Nephron progenitor cell (in vitro differentiated cells): ENCODE measurements around the gene HEMK1.

Experiments
- DNase-seq: peaks from one replicate; pipeline ENCODE4 v3.0.0; 2021
- H3K27ac Mint-ChIP-seq: 2 replicates; pipeline ENCODE4 v1.8.0; 2021; ENCODE audit warnings: mild to moderate bottlenecking, moderate library complexity, mixed read lengths
- H3K27me3 Mint-ChIP-seq: 2 replicates; pipeline ENCODE4 v1.8.0; 2021; ENCODE audit warnings: mild to moderate bottlenecking, low read depth, mixed read lengths; ENCODE audit not compliant: poor library complexity
- H3K36me3 Mint-ChIP-seq: 2 replicates; pipeline ENCODE4 v1.8.0; 2021; ENCODE audit warnings: low read depth, mixed read lengths
- H3K4me1 Mint-ChIP-seq: 2 replicates; pipeline ENCODE4 v1.8.0; 2021; ENCODE audit warnings: mixed read lengths
- H3K4me3 Mint-ChIP-seq: 2 replicates; pipeline ENCODE4 v1.8.0; 2021; ENCODE audit warnings: mild to moderate bottlenecking, moderate library complexity, mixed read lengths
- H3K9me3 Mint-ChIP-seq: 2 replicates; pipeline ENCODE4 v1.8.0; 2021; ENCODE audit warnings: mild to moderate bottlenecking, moderate library complexity, mixed read lengths
- CTCF ChIP-seq: fragments of 200-600 bp; sonication (generic); IDR thresholded peaks from 2 replicates; pipeline ENCODE4 v1.5.0; 2021; ENCODE audit warnings: antibody characterized with exemption

Gene HEMK1

GRCh38 chr3:50574444-50574831, 5.1 kb downstream of the HEMK1 start:
- Mint-ChIP-seq H3K27me3 (no peaks in the 10 kb centered on the region), H3K36me3 (no peaks in the 10 kb centered on the region), H3K4me3 (no peak overlapping the region), H3K4me1 (peaks cover 11% of the 10 kb centered on the region), H3K9me3 (no peaks in the 10 kb centered on the region), H3K27ac (no peak overlapping the region)
- no peak for DNase-seq
- TF ChIP-seq CTCF: no peak

GRCh38 chr3:50575372-50575771, 6.0 kb downstream of the HEMK1 start:
- H3K36me3 Mint-ChIP-seq: no peaks in the 10 kb centered on the region

GRCh38 chr3:50577348-50577747, 8.0 kb downstream of the HEMK1 start:
- TF ChIP-seq CTCF: no peak
- no peak for DNase-seq
- H3K27ac Mint-ChIP-seq: no peak overlapping the region
- no peak overlapping the region for H3K4me3 Mint-ChIP-seq
- no peaks in the 10 kb centered on the region for H3K9me3 Mint-ChIP-seq
- H3K36me3 Mint-ChIP-seq: no peaks in the 10 kb centered on the region
- peaks cover 4% of the 10 kb centered on the region for H3K27me3 Mint-ChIP-seq
- H3K4me1 Mint-ChIP-seq: no peaks in the 10 kb centered on the region

More at GRCh38 chr3:50575372-50575771, 6.0 kb downstream of the HEMK1 start:
- DNase-seq: no peak
- no peak for TF ChIP-seq CTCF
- Mint-ChIP-seq H3K27ac (no peak overlapping the region), H3K27me3 (no peaks in the 10 kb centered on the region), H3K4me3 (no peak overlapping the region), H3K4me1 (peaks cover 6% of the 10 kb centered on the region), H3K9me3 (no peaks in the 10 kb centered on the region)

- H3K27ac Mint-ChIP-seq: no peak overlapping the region
- peaks cover 4% of the 10 kb centered on the region for H3K27me3 Mint-ChIP-seq
- H3K36me3 Mint-ChIP-seq: peaks cover 7% of the 10 kb centered on the region
- no peak for DNase-seq
- no peaks in the 10 kb centered on the region for H3K9me3 Mint-ChIP-seq
- peaks cover 4% of the 10 kb centered on the region for H3K4me1 Mint-ChIP-seq
- no peak overlapping the region for H3K4me3 Mint-ChIP-seq
- no peak for TF ChIP-seq CTCF
These were observed 11.5 kb downstream of the HEMK1 start for GRCh38 chr3:50580683-50581458.

GRCh38 chr3:50581459-50581842, 12.1 kb downstream of the HEMK1 start:
- Mint-ChIP-seq H3K4me3 (no peak overlapping the region), H3K27me3 (peaks cover 4% of the 10 kb centered on the region), H3K36me3 (peaks cover 7% of the 10 kb centered on the region)

More at GRCh38 chr3:50581459-50581842, 12.1 kb downstream of the HEMK1 start:
- no peak for DNase-seq
- Mint-ChIP-seq H3K27ac (no peak overlapping the region), H3K4me1 (peaks cover 4% of the 10 kb centered on the region), H3K9me3 (no peaks in the 10 kb centered on the region)
- TF ChIP-seq CTCF: no peak
